Measurements from ENCODE around the gene RRAD.

Gene RRAD

GRCh38 chr16:66878067-66878466, 47.3 kb downstream of the RRAD start:
- Histone ChIP-seq H3K36me3 (ENCODE audit: insufficient read depth, low read length) (no peaks in the 10 kb centered on the region), H3K27me3 (ENCODE audit: insufficient read depth, low read length) (no peaks in the 10 kb centered on the region), H3K27ac (ENCODE audit: low read depth, low read length) (no peak overlapping the region), H2AFZ (ENCODE audit: low read length, unreplicated experiment) (no peak overlapping the region), H3K4me3 (ENCODE audit: low read depth, low read length) (no peak overlapping the region), H3K79me2 (ENCODE audit: control insufficient read depth, insufficient read depth, low read length, unreplicated experiment) (peaks cover 12% of the 10 kb centered on the region), H3K4me1 (ENCODE audit: control insufficient read depth, insufficient read depth, low read length, unreplicated experiment) (peaks cover 24% of the 10 kb centered on the region)

GRCh38 chr16:66874079-66874775, 51.1 kb downstream of the RRAD start:
- peak overlapping the region; percentile 66 for H3K27ac ChIP-seq (ENCODE audit: low read depth, low read length)
- no peak overlapping the region for H3K4me3 ChIP-seq (ENCODE audit: low read depth, low read length)
- no peaks in the 10 kb centered on the region for H3K27me3 ChIP-seq (ENCODE audit: insufficient read depth, low read length)
- H2AFZ ChIP-seq (ENCODE audit: low read length, unreplicated experiment): peak overlapping the region; percentile 5
- H3K79me2 ChIP-seq (ENCODE audit: control insufficient read depth, insufficient read depth, low read length, unreplicated experiment): no peaks in the 10 kb centered on the region
- H3K4me1 ChIP-seq (ENCODE audit: control insufficient read depth, insufficient read depth, low read length, unreplicated experiment): peaks cover 20% of the 10 kb centered on the region
- H3K36me3 ChIP-seq (ENCODE audit: insufficient read depth, low read length): no peaks in the 10 kb centered on the region

- no peak overlapping the region for H2AFZ ChIP-seq (ENCODE audit: low read length, unreplicated experiment)
- H3K79me2 ChIP-seq (ENCODE audit: control insufficient read depth, insufficient read depth, low read length, unreplicated experiment): no peaks in the 10 kb centered on the region
- no peaks in the 10 kb centered on the region for H3K36me3 ChIP-seq (ENCODE audit: insufficient read depth, low read length)
- no peaks in the 10 kb centered on the region for H3K27me3 ChIP-seq (ENCODE audit: insufficient read depth, low read length)
- H3K4me3 ChIP-seq (ENCODE audit: low read depth, low read length): no peak overlapping the region
- H3K27ac ChIP-seq (ENCODE audit: low read depth, low read length): peak overlapping the region; percentile 66
- peaks cover 20% of the 10 kb centered on the region for H3K4me1 ChIP-seq (ENCODE audit: control insufficient read depth, insufficient read depth, low read length, unreplicated experiment)
Observed at GRCh38 chr16:66873685-66874055, 51.7 kb downstream of the RRAD start.

- Histone ChIP-seq H3K27me3 (ENCODE audit: insufficient read depth, low read length) (no peaks in the 10 kb centered on the region), H3K27ac (ENCODE audit: low read depth, low read length) (peak overlapping the region; percentile 66), H3K4me1 (ENCODE audit: control insufficient read depth, insufficient read depth, low read length, unreplicated experiment) (peaks cover 20% of the 10 kb centered on the region), H3K4me3 (ENCODE audit: low read depth, low read length) (peak overlapping the region; percentile 76), H3K36me3 (ENCODE audit: insufficient read depth, low read length) (no peaks in the 10 kb centered on the region), H2AFZ (ENCODE audit: low read length, unreplicated experiment) (peak overlapping the region; percentile 61), H3K79me2 (ENCODE audit: control insufficient read depth, insufficient read depth, low read length, unreplicated experiment) (no peaks in the 10 kb centered on the region)
Observed at GRCh38 chr16:66872943-66873684, 52.2 kb downstream of the RRAD start.

- peak overlapping the region; percentile 21; the same call in 1 of the 2 replicates for H3K27ac ChIP-seq (ENCODE audit: low read depth, low read length)
- peak overlapping the region; percentile 76 for H3K4me3 ChIP-seq (ENCODE audit: low read depth, low read length)
Observed at GRCh38 chr16:66872559-66872942, 52.8 kb downstream of the RRAD start.

GRCh38 chr16:66871840-66872239, 53.5 kb downstream of the RRAD start:
- Histone ChIP-seq H2AFZ (ENCODE audit: low read length, unreplicated experiment) (no peak overlapping the region), H3K4me1 (ENCODE audit: control insufficient read depth, insufficient read depth, low read length, unreplicated experiment) (peaks cover 20% of the 10 kb centered on the region), H3K79me2 (ENCODE audit: control insufficient read depth, insufficient read depth, low read length, unreplicated experiment) (no peaks in the 10 kb centered on the region)

More at GRCh38 chr16:66872559-66872942, 52.8 kb downstream of the RRAD start:
- H3K79me2 ChIP-seq (ENCODE audit: control insufficient read depth, insufficient read depth, low read length, unreplicated experiment): no peaks in the 10 kb centered on the region
- H3K4me1 ChIP-seq (ENCODE audit: control insufficient read depth, insufficient read depth, low read length, unreplicated experiment): peaks cover 20% of the 10 kb centered on the region
- no peaks in the 10 kb centered on the region for H3K27me3 ChIP-seq (ENCODE audit: insufficient read depth, low read length)
- H3K36me3 ChIP-seq (ENCODE audit: insufficient read depth, low read length): no peaks in the 10 kb centered on the region
- peak overlapping the region; percentile 61 for H2AFZ ChIP-seq (ENCODE audit: low read length, unreplicated experiment)

More at GRCh38 chr16:66871840-66872239, 53.5 kb downstream of the RRAD start:
- H3K36me3 ChIP-seq (ENCODE audit: insufficient read depth, low read length): no peaks in the 10 kb centered on the region
- H3K27ac ChIP-seq (ENCODE audit: low read depth, low read length): no peak overlapping the region
- no peaks in the 10 kb centered on the region for H3K27me3 ChIP-seq (ENCODE audit: insufficient read depth, low read length)
- H3K4me3 ChIP-seq (ENCODE audit: low read depth, low read length): no peak overlapping the region

All from ACC112 (cell line).